Stimulated activated CD8-positive, alpha-beta memory T cell treated with anti-CD3 and anti-CD28 coated beads, Interleukin-7, amount 100 ng/mL, for 48 hours (primary cell): ENCODE results near the gene REEP6.
"Not testable (repeated sequence)": the region's sequence is repeated elsewhere in the genome, so short reads cannot be mapped to it uniquely, and the experiment has no call there.

Source experiments
- DNase-seq, 2 donors: peaks; one replicate each; pipeline ENCODE4 v3.0.0-alpha.2; 2020; ENCODE audit warnings: low read depth in 1 of 2; ENCODE audit errors: extremely low read depth in 1 of 2

The REEP6 gene

GRCh38 chr19:1505991-1506881 is 15.3 kb downstream of the REEP6 start:
- DNase-seq = no peak

- no peak for DNase-seq
Observed at GRCh38 chr19:1507192-1507660, 16.2 kb downstream of the REEP6 start.

GRCh38 chr19:1507763-1508506 is 17.0 kb downstream of the REEP6 start:
- DNase-seq = peak; percentile 69 to 89

- no peak for DNase-seq
Observed at GRCh38 chr19:1508507-1508856, 17.5 kb downstream of the REEP6 start.

- DNase-seq = no peak
Observed at GRCh38 chr19:1509602-1510441, 18.8 kb downstream of the REEP6 start.

GRCh38 chr19:1510442-1510806 is 19.4 kb downstream of the REEP6 start:
- no peak for DNase-seq

- no peak for DNase-seq
Observed at GRCh38 chr19:1510807-1511206, 19.8 kb downstream of the REEP6 start.

- DNase-seq = no peak
Observed at GRCh38 chr19:1511318-1512317, 20.6 kb downstream of the REEP6 start.

- peak; percentile 56 to 57 for DNase-seq
Observed at GRCh38 chr19:1512671-1513498, 21.9 kb downstream of the REEP6 start, which contains the start of gene ADAMTSL5. ADAMTSL5 (minus strand) TSS chr19:1513019; CDS start chr19:1510943, 2,076 bp downstream.

GRCh38 chr19:1513499-1514294 is 22.7 kb downstream of the REEP6 start:
- DNase-seq = peak in 1 of 2 donors; percentile 62

GRCh38 chr19:1514295-1514661 is 23.3 kb downstream of the REEP6 start:
- no peak for DNase-seq

GRCh38 chr19:1514986-1515721 is 24.2 kb downstream of the REEP6 start:
- DNase-seq = no peak

- no peak for DNase-seq
Observed at GRCh38 chr19:1516395-1516753, 25.4 kb downstream of the REEP6 start.

GRCh38 chr19:1518471-1518870 is 27.5 kb downstream of the REEP6 start:
- no peak for DNase-seq

GRCh38 chr19:1519802-1520201 is 28.8 kb downstream of the REEP6 start:
- DNase-seq = not testable (repeated sequence)

GRCh38 chr19:1520203-1520780 is 29.3 kb downstream of the REEP6 start:
- DNase-seq = no peak

- DNase-seq = no peak
Observed at GRCh38 chr19:1521636-1522035, 30.7 kb downstream of the REEP6 start.
